HFFc6 (cell line): ENCODE data around the gene ELOVL6. TPM values are rescaled to one million over a fixed set of nuclear protein-coding genes. Genes with fewer than 3 reads are reported as not detected.

Experiments
- DNase-seq: peaks from one replicate; pipeline ENCODE4 v3.0.0-alpha.2; 2018
- H3K27ac Mint-ChIP-seq: 2 replicates; pipeline ENCODE4 v1.8.0; 2020; ENCODE audit warnings: mild to moderate bottlenecking, mixed read lengths
- H3K27me3 Mint-ChIP-seq: 2 replicates; pipeline ENCODE4 v1.8.0; 2021; ENCODE audit warnings: mild to moderate bottlenecking, moderate library complexity, mixed read lengths; ENCODE audit not compliant: insufficient read depth
- H3K36me3 Mint-ChIP-seq: 2 replicates; pipeline ENCODE4 v1.8.0; 2021; ENCODE audit warnings: low read depth, mixed read lengths
- H3K4me1 Mint-ChIP-seq: 2 replicates; pipeline ENCODE4 v1.8.0; 2020; ENCODE audit warnings: low read depth, mixed read lengths
- H3K4me3 Mint-ChIP-seq: 2 replicates; pipeline ENCODE4 v1.8.0; 2020; ENCODE audit warnings: mild to moderate bottlenecking, moderate library complexity, mixed read lengths
- H3K9me3 Mint-ChIP-seq: 2 replicates; pipeline ENCODE4 v1.8.0; 2020; ENCODE audit warnings: mild to moderate bottlenecking, mixed read lengths
- total RNA-seq, 6 experiments: library from RNA; stranded (reverse); fragmentation: NEBNext Ultra II Directional; extraction: Animal tissue kit (Norgen Biotek cat#: 25700); gene quantifications; 2 replicates in 1 of 6; 3 replicates in 5 of 6; pipeline ENCODE4 v1.2.3, GENCODE V29; 2021
- TF ChIP-seq, protein P1 (sequence below): fragments of 200-600 bp; sonication (generic); IDR thresholded peaks from 2 replicates; pipeline ENCODE4 v1.5.0; 2021; ENCODE audit warnings: antibody characterized with exemption, mild to moderate bottlenecking

ELOVL6 gene
- total RNA-seq, 6 experiments from 2014 or later, result 21.0 to 26.2 (median 22.5) TPM

DNA sequence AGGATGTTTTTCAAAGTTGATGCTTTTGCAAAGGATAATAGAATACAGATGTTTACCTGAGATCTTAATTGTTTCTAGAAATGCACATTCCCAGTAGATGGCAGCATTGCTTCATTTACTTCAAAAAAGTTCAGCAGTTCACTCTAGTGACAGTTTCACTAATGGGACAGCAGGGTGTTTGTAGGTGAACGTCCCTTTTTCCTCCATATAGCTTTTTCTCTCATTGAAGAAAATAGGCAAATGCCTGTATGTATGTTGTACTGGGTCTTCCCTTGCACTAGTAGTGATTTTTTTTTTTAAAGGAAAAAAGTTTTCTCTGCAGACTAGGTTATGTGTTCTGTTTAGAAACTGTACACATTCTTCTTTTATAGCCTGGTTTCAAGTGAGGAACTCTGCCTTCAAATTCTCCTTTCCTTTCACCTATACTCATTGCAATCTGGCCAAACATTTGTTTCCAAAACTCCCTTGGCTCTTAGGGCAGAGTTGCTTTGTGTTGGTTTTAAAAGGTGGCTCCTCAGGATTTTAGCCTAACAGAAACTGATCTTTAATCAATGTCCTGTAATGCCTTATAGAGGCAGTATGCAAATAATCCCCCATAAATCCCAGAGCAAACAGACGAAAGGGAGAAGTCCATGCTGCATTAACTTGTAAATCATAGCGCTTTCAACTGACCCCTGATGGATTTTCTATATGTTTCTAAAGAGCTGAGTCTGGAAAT is 199.4 kb downstream of the ELOVL6 start:
- H3K27me3 Mint-ChIP-seq, result peaks cover 2% of the 10 kb centered on the region
- H3K4me3 Mint-ChIP-seq, result no peak overlapping the region
- H3K36me3 Mint-ChIP-seq, result no peaks in the 10 kb centered on the region
- H3K27ac Mint-ChIP-seq, result no peak overlapping the region
- H3K4me1 Mint-ChIP-seq, result 0 out of 2 replicates have a peak, but pooled peaks cover 6% of the 10 kb centered on the region
- TF ChIP-seq, protein P1, sequence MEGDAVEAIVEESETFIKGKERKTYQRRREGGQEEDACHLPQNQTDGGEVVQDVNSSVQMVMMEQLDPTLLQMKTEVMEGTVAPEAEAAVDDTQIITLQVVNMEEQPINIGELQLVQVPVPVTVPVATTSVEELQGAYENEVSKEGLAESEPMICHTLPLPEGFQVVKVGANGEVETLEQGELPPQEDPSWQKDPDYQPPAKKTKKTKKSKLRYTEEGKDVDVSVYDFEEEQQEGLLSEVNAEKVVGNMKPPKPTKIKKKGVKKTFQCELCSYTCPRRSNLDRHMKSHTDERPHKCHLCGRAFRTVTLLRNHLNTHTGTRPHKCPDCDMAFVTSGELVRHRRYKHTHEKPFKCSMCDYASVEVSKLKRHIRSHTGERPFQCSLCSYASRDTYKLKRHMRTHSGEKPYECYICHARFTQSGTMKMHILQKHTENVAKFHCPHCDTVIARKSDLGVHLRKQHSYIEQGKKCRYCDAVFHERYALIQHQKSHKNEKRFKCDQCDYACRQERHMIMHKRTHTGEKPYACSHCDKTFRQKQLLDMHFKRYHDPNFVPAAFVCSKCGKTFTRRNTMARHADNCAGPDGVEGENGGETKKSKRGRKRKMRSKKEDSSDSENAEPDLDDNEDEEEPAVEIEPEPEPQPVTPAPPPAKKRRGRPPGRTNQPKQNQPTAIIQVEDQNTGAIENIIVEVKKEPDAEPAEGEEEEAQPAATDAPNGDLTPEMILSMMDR, result peak; percentile 82
- H3K9me3 Mint-ChIP-seq, result no peaks in the 10 kb centered on the region
- DNase-seq, result peak; percentile 66

DNA sequence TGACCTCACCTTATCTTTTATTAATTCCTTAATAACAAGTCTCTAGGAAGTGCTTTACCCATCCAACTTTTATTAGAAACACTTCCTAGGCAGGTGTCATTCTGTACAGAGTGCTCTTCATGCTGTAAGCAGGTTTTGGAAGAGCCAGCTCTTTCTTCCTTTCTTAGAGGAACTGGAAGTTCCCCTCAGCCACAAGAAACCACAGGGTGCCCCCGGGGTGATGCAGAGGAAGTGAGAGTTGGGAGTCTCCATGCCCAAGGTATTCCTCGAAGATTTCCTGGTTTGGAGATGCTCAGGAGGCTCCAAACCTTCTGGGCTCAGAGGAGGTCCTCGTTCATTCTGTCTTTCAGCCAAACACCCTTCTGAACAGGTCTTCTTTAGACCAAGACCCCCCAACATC is 201.9 kb downstream of the ELOVL6 start:
- Mint-ChIP-seq H3K36me3 (no peaks in the 10 kb centered on the region), H3K4me1 (0 out of 2 replicates have a peak, but pooled peaks cover 6% of the 10 kb centered on the region), H3K27me3 (peaks cover 2% of the 10 kb centered on the region), H3K27ac (no peak overlapping the region), H3K4me3 (no peak overlapping the region), H3K9me3 (no peaks in the 10 kb centered on the region)
- no peak for DNase-seq
- TF ChIP-seq, protein P1, result no peak
